H9 (cell line): Measurements from ENCODE around the gene AMN. TPM values are rescaled to one million over a fixed set of nuclear protein-coding genes. Genes with fewer than 3 reads are reported as not detected.

Source experiments
- DNase-seq: peaks from one replicate; pipeline ENCODE4 v3.0.0-alpha.2; 2017
- H2AFZ ChIP-seq: one replicate; pipeline ENCODE4 v1.6.1; 2013; ENCODE audit warnings: mild to moderate bottlenecking, low read length, control low read depth, moderate library complexity
- H2AK5ac ChIP-seq: 2 replicates; pipeline ENCODE4 v1.6.1; 2013; ENCODE audit warnings: low read length, control low read depth, mixed read lengths; ENCODE audit not compliant: insufficient read length
- H2BK120ac ChIP-seq: one replicate; pipeline ENCODE4 v1.6.1; 2013; ENCODE audit warnings: low read depth, mild to moderate bottlenecking, low read length, control low read depth, inconsistent platforms; ENCODE audit not compliant: poor library complexity, severe bottlenecking
- H2BK12ac ChIP-seq: 2 replicates; pipeline ENCODE4 v1.6.1; 2013; ENCODE audit warnings: low read length, control low read depth, mixed read lengths, low read depth; ENCODE audit not compliant: insufficient read length
- H2BK15ac ChIP-seq: 2 replicates; pipeline ENCODE4 v1.6.1; 2013; ENCODE audit warnings: low read depth, low read length, control low read depth
- H2BK20ac ChIP-seq: one replicate; pipeline ENCODE4 v1.6.1; 2013; ENCODE audit warnings: low read depth, mild to moderate bottlenecking, low read length, control low read depth, inconsistent platforms; ENCODE audit not compliant: poor library complexity, severe bottlenecking
- H2BK5ac ChIP-seq: 2 replicates; pipeline ENCODE4 v1.6.1; 2013; ENCODE audit warnings: low read length, control low read depth, mixed read lengths; ENCODE audit not compliant: insufficient read length
- H3K14ac ChIP-seq: 2 replicates; pipeline ENCODE4 v1.6.1; 2013; ENCODE audit warnings: low read length, control low read depth; ENCODE audit not compliant: insufficient read depth
- H3K18ac ChIP-seq: 2 replicates; pipeline ENCODE4 v1.6.1; 2013; ENCODE audit warnings: low read depth, mild to moderate bottlenecking, mixed read lengths, low read length, control low read depth; ENCODE audit not compliant: insufficient read length
- H3K23ac ChIP-seq: 2 replicates; pipeline ENCODE4 v1.6.1; 2013; ENCODE audit warnings: low read length, control low read depth, mixed read lengths, low read depth; ENCODE audit not compliant: insufficient read length
- H3K23me2 ChIP-seq: 2 replicates; pipeline ENCODE4 v1.6.1; 2013; ENCODE audit warnings: low read depth, mild to moderate bottlenecking, mixed read lengths, low read length, control low read depth; ENCODE audit not compliant: insufficient read length, poor library complexity, severe bottlenecking
- H3K27ac ChIP-seq: 2 replicates; pipeline ENCODE4 v1.5.1; 2013; ENCODE audit warnings: low read length, control low read depth, mixed read lengths, low read depth; ENCODE audit not compliant: insufficient read length
- H3K27me3 ChIP-seq: 2 replicates; pipeline ENCODE4 v1.6.1; 2013; ENCODE audit warnings: low read length, control low read depth, inconsistent platforms; ENCODE audit not compliant: insufficient read depth
- H3K4ac ChIP-seq: 2 replicates; pipeline ENCODE4 v1.6.1; 2013; ENCODE audit warnings: low read depth, mild to moderate bottlenecking, control low read depth, inconsistent platforms, low read length, moderate library complexity
- H3K4me1 ChIP-seq: 2 replicates; pipeline ENCODE4 v1.6.1; 2013; ENCODE audit warnings: low read length, control low read depth, inconsistent platforms; ENCODE audit not compliant: insufficient read depth
- H3K4me2 ChIP-seq: 2 replicates; pipeline ENCODE4 v1.6.1; 2013; ENCODE audit warnings: low read length, control low read depth, mixed read lengths; ENCODE audit not compliant: insufficient read length, insufficient read depth
- H3K56ac ChIP-seq: 2 replicates; pipeline ENCODE4 v1.6.1; 2013; ENCODE audit warnings: low read depth, mild to moderate bottlenecking, mixed read lengths, low read length, control low read depth; ENCODE audit not compliant: insufficient read length
- H3K79me1 ChIP-seq: 2 replicates; pipeline ENCODE4 v1.6.1; 2013; ENCODE audit warnings: low read depth, mild to moderate bottlenecking, moderate library complexity, low read length, control low read depth, inconsistent platforms; ENCODE audit not compliant: insufficient read depth, poor library complexity, severe bottlenecking
- H3K79me2 ChIP-seq: 2 replicates; pipeline ENCODE4 v1.6.1; 2013; ENCODE audit warnings: low read length, control low read depth, inconsistent platforms; ENCODE audit not compliant: insufficient read depth
- H3K9ac ChIP-seq: 2 replicates; pipeline ENCODE4 v1.6.1; 2013; ENCODE audit warnings: low read length, control low read depth, mixed read lengths; ENCODE audit not compliant: insufficient read length; ENCODE audit errors: extremely low read depth
- H3K9me3 ChIP-seq: one replicate; pipeline ENCODE4 v1.6.1; 2013; ENCODE audit warnings: low read depth, low read length, inconsistent platforms; ENCODE audit not compliant: control insufficient read depth
- H3T11ph ChIP-seq: one replicate; pipeline ENCODE4 v1.6.1; 2013; ENCODE audit warnings: mild to moderate bottlenecking, low read length, control low read depth, inconsistent platforms
- H4K20me1 ChIP-seq: one replicate; pipeline ENCODE4 v1.6.1; 2013; ENCODE audit not compliant: control insufficient read depth, insufficient read length, insufficient read depth
- H4K5ac ChIP-seq: 2 replicates; pipeline ENCODE4 v1.6.1; 2013; ENCODE audit warnings: low read depth, mild to moderate bottlenecking, mixed read lengths, low read length, control low read depth; ENCODE audit not compliant: insufficient read length
- H4K8ac ChIP-seq: replicated peaks from 2 replicates; pipeline ENCODE4 v1.6.1; 2013; ENCODE audit warnings: low read length, control low read depth, mixed read lengths, low read depth; ENCODE audit not compliant: insufficient read length
- H4K91ac ChIP-seq: 2 replicates; pipeline ENCODE4 v1.6.1; 2013; ENCODE audit warnings: low read depth, mild to moderate bottlenecking, moderate library complexity, mixed read lengths, low read length, control low read depth; ENCODE audit not compliant: insufficient read length
- H3K27ac Mint-ChIP-seq, 3 experiments: 2 replicates in 2 of 3; 3 replicates in 1 of 3; pipeline ENCODE4 v1.8.0; 2020 to 2021; ENCODE audit warnings: mixed read lengths in 3 of 3, mild to moderate bottlenecking in 1 of 3, moderate library complexity in 1 of 3
- H3K27me3 Mint-ChIP-seq: 2 replicates; pipeline ENCODE4 v1.8.0; 2021; ENCODE audit warnings: low read depth, mild to moderate bottlenecking, moderate library complexity, mixed read lengths
- H3K36me3 Mint-ChIP-seq, 3 experiments: 2 replicates in 2 of 3; 3 replicates in 1 of 3; pipeline ENCODE4 v1.8.0; 2020 to 2021; ENCODE audit warnings: low read depth in 3 of 3, mixed read lengths in 3 of 3; ENCODE audit not compliant: insufficient read depth in 1 of 3
- H3K4me1 Mint-ChIP-seq, 2 experiments: 2 replicates each; pipeline ENCODE4 v1.8.0; 2020; ENCODE audit warnings: mixed read lengths in 2 of 2
- H3K4me3 Mint-ChIP-seq, 2 experiments: 2 replicates in 1 of 2; 3 replicates in 1 of 2; pipeline ENCODE4 v1.8.0; 2020 to 2021; ENCODE audit warnings: mild to moderate bottlenecking in 2 of 2, mixed read lengths in 2 of 2, moderate library complexity in 1 of 2
- H3K9me3 Mint-ChIP-seq, 2 experiments: 2 replicates in 1 of 2; 3 replicates in 1 of 2; pipeline ENCODE4 v1.8.0; 2020; ENCODE audit warnings: mild to moderate bottlenecking in 2 of 2, mixed read lengths in 2 of 2, moderate library complexity in 1 of 2
- WGBS: extraction: QIAGEN DNeasy Blood & Tissue Kit; methylation state at CpG from one replicate; pipeline ENCODE4 v1.1.7; 2013; ENCODE audit warnings: missing lambda C conversion rate, low lambda C conversion rate, mixed read lengths; ENCODE audit not compliant: insufficient read length; ENCODE audit errors: extremely low coverage; 5-methylcytosine and 5-hydroxymethylcytosine counted together
- total RNA-seq: library from RNA; stranded (reverse); gene quantifications from 2 replicates; pipeline ENCODE4 v1.2.1, GENCODE V29; 2021
- TF ChIP-seq, protein P1 (sequence below): fragments of 200-600 bp; sonication (generic); conservative IDR thresholded peaks from 3 replicates; pipeline ENCODE4 v1.8.0; 2021; ENCODE audit warnings: antibody characterized with exemption, mild to moderate bottlenecking

AMN gene
- total RNA-seq, 1 experiment from 2014 or later = 1.9 TPM

DNA sequence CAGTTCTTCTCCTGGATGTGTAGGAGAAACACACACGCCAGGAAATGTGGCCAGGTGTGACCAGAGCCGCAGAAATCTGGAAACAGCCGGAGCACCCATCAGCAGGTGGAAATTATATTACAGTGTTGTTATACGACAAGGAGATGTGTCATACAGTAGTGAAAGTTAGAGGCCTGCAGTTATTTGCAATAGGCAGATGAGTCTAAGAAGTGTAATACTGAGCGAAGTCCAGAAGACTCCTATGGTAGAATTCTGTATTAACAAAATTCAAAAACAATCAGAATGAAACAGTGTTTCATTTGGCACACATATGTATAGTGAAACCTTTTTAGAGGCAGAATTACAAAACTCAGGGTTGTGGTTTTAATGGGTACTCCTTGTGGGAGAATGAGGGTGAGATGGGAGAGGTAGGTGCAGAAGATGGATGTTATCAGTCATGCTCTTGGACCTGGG is 39.3 kb upstream of the AMN start:
- H2BK15ac ChIP-seq = no peak overlapping the region
- H3K23ac ChIP-seq = no peak overlapping the region
- no peak overlapping the region for H2AFZ ChIP-seq
- no peak overlapping the region for H2BK5ac ChIP-seq
- H3K9me3 ChIP-seq = no peaks in the 10 kb centered on the region
- no peak overlapping the region for H4K91ac ChIP-seq
- WGBS = no CpG with 5 or more reads among the region's 5 CpGs
- no peaks in the 10 kb centered on the region for H4K20me1 ChIP-seq
- no peak overlapping the region for H3K9ac ChIP-seq
- no peak overlapping the region for H2BK20ac ChIP-seq
- no peak overlapping the region for H3T11ph ChIP-seq
- H2BK12ac ChIP-seq = no peak overlapping the region
- no peak overlapping the region for H4K5ac ChIP-seq
- H3K4ac ChIP-seq = no peak overlapping the region
- peak overlapping the region in 1 of 3 experiments; percentile 19; a peak in 1 of 7 replicates for H3K27ac Mint-ChIP-seq
- TF ChIP-seq, protein P1, sequence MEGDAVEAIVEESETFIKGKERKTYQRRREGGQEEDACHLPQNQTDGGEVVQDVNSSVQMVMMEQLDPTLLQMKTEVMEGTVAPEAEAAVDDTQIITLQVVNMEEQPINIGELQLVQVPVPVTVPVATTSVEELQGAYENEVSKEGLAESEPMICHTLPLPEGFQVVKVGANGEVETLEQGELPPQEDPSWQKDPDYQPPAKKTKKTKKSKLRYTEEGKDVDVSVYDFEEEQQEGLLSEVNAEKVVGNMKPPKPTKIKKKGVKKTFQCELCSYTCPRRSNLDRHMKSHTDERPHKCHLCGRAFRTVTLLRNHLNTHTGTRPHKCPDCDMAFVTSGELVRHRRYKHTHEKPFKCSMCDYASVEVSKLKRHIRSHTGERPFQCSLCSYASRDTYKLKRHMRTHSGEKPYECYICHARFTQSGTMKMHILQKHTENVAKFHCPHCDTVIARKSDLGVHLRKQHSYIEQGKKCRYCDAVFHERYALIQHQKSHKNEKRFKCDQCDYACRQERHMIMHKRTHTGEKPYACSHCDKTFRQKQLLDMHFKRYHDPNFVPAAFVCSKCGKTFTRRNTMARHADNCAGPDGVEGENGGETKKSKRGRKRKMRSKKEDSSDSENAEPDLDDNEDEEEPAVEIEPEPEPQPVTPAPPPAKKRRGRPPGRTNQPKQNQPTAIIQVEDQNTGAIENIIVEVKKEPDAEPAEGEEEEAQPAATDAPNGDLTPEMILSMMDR = no peak
- peaks cover 2 to 3% of the 10 kb centered on the region in 2 experiments; a peak in 3 of 4 replicates for H3K4me1 Mint-ChIP-seq
- DNase-seq = no peak
- no peaks in the 10 kb centered on the region for H3K79me1 ChIP-seq
- H3K27me3 Mint-ChIP-seq = no peaks in the 10 kb centered on the region
- no peak overlapping the region for H4K8ac ChIP-seq
- no peaks in the 10 kb centered on the region for H3K23me2 ChIP-seq
- H3K27ac ChIP-seq = no peak overlapping the region
- H3K56ac ChIP-seq = no peak overlapping the region
- no peak overlapping the region for H2BK120ac ChIP-seq
- no peaks in the 10 kb centered on the region for H3K79me2 ChIP-seq
- H2AK5ac ChIP-seq = no peak overlapping the region
- H3K4me3 Mint-ChIP-seq = no peak overlapping the region
- H3K36me3 Mint-ChIP-seq = peaks cover 0 to 7% (median 0%) of the 10 kb centered on the region in 3 experiments; a peak in 3 of 7 replicates
- H3K4me1 ChIP-seq = no peaks in the 10 kb centered on the region
- H3K27me3 ChIP-seq = no peaks in the 10 kb centered on the region
- no peak overlapping the region for H3K14ac ChIP-seq
- no peaks in the 10 kb centered on the region for H3K9me3 Mint-ChIP-seq
- no peak overlapping the region for H3K4me2 ChIP-seq
- H3K18ac ChIP-seq = no peak overlapping the region
